GM15510 (cell line): ENCODE data around the gene C19orf44.

Experiments used
- POLR2A ChIP-seq: IDR thresholded peaks from 3 replicates; pipeline ENCODE4 v1.6.1; 2011; ENCODE audit warnings: borderline replicate concordance; ENCODE audit not compliant: insufficient read length; ENCODE audit errors: extremely low read depth

The C19orf44 gene

GRCh38 chr19:16495982-16496612, at the start of gene C19orf44, which contains the start of gene CALR3:
Gene C19orf44, plus strand, starts transcription at chr19:16496394. Its CDS starts 4,399 bp downstream, at chr19:16500793.
Gene CALR3, minus strand, starts transcription at chr19:16496167. Its CDS starts 38 bp downstream, at chr19:16496129.
- peak; percentile 73 for TF ChIP-seq POLR2A

DNA sequence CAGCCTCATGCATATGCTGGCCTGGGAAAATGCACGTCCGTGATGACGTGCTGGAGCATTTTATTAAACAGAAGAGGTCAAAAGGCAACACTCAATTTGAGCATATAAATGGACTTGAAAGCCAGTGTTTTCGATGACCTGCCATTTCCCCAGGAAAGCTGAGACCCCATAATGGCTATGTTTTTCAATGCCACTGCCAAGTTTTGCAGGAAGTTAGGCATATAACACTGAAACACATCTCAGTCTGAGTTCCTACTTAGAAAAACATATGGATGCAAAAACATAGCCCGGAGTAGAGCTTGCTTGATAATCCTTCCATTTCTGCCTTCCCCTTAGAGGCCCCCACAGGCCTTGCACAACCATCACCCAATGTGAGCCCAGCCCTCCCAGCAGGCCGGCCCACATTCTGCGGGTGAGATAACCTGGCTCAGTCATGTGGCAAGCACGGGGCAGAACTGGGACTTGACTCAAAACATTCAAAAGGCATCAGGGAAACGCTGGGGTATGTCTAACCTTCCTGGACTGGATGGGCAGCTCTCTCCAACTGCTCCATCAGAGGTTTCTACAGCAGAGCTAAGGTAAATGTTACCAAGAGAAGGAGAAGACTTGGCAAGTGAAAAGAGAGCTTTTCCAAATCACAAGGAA, 49.3 kb upstream of the C19orf44 start:
- TF ChIP-seq POLR2A: no peak

DNA sequence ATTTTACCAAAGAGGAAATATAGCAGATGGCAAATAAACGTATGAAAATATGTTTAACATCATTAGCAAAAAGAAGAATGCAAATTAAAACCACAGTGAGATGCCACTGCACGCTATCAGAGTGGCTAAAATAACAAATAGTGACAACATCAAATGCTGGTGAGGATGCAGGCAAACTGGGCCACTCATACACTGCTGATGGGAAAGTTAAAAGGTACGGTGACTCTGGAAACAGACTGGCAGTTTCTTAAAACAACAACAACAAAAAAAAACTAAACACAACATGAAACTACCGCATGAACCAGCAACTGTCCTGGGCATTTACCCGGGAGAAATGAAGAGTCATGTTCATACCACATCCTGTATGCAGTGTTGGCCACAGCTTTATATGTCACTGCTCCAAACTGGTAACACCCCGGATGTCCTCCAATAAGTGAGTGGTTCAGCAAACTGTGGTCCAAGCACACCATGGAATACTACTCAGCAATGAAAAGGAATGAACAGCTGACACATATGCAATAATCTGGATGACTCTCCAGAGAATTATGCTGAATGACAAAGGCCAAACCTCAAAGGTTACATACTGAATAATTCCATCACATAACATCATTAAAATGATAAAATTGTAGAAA, 46.7 kb upstream of the C19orf44 start:
- no peak for TF ChIP-seq POLR2A

DNA sequence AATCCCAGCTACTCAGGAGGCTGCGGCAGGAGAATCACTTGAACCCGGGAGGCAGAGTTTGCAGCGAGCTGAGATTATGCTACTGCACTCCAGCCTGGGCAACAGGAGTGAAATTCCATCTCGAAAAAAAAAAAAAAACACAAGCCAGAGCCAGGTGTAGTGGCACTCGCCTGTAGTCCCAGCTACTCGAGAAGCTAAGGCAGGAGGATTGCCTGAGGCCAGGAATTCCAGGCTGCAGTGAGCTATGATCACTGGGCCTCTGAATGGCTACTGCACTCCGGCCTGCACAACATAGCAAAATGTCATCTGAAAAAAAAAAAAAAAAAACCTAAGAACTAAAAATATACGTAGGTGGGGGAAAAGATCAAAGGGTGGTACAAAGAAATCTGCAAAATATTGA, 43.9 kb upstream of the C19orf44 start:
- TF ChIP-seq POLR2A: no peak

DNA sequence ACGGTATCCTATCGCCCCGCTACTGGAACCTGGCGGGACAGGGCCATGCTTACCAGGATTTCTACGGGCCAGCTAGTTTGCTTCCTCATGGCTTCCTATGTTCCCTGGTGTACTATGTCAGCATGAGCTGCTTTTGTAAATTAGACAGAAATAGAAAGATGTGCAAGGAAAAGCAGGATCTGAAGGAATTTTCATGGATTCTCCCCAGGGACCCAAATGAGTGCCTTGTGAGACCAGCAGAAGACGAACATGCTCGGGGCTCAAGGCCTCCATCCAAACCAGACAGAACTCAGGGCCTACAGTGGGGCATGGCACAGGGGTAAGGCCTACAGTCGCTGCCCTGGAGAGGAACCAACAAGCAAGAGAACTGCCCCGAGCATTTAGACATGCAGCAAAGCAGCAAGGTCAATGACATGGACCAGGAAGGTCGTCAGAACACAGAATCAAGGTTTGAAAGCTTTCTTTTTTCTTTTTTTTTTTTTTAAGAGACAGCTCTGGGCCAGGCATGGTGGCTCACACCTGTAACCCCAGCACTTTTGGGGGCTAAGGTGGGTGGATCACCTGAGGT, 41.8 kb upstream of the C19orf44 start:
- no peak for TF ChIP-seq POLR2A

DNA sequence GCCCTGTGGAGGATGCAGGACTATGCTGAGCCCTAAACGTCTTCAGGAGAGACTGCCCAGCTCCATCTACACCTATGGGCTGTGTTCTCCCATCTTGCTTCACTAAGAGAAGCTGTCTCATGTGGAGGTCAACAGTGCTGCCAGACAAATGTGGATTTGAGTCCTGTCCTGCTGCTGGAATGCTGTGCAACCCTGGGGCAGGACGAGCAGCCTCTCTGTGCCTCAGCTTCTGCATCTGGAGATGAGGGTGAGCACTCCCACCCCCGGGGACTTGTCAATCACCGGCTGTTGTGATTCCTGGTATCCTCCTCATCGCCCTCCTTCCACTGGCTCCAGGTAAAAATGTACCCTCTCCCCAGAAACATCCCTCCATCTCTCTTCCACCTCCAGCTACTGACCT, 40.7 kb upstream of the C19orf44 start:
- TF ChIP-seq POLR2A: no peak

DNA sequence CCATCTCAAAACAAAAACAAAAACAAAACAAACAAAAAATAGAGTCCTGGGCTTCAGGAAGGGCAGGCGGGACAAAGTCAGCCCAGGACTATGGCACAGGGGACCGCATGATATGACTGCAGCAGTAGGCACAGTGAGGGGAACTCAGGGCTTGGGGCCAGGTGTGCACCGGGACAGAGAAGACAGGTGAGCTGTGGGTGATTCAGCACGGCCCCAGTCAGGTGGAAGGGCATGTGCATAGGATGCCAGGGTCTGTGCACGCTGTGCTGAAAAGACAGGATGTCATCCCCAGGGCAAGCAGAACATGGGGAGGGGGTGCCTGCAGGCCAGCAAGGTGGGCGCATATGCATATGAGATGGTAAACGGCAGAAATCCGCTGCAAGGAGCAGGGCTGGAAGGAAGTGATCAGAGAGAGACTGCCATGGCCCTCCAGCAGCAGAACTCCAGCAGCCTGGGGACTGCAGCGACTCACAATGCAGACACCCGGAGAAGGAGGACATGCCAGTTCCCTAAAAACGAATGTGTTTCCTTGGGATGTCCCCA, 39.5 kb upstream of the C19orf44 start:
- no peak for TF ChIP-seq POLR2A

- no peak for TF ChIP-seq POLR2A
Measured at GRCh38 chr19:16457195-16457953, 38.8 kb upstream of the C19orf44 start.

- no peak for TF ChIP-seq POLR2A
Measured at GRCh38 chr19:16457954-16458331, 38.3 kb upstream of the C19orf44 start.

DNA sequence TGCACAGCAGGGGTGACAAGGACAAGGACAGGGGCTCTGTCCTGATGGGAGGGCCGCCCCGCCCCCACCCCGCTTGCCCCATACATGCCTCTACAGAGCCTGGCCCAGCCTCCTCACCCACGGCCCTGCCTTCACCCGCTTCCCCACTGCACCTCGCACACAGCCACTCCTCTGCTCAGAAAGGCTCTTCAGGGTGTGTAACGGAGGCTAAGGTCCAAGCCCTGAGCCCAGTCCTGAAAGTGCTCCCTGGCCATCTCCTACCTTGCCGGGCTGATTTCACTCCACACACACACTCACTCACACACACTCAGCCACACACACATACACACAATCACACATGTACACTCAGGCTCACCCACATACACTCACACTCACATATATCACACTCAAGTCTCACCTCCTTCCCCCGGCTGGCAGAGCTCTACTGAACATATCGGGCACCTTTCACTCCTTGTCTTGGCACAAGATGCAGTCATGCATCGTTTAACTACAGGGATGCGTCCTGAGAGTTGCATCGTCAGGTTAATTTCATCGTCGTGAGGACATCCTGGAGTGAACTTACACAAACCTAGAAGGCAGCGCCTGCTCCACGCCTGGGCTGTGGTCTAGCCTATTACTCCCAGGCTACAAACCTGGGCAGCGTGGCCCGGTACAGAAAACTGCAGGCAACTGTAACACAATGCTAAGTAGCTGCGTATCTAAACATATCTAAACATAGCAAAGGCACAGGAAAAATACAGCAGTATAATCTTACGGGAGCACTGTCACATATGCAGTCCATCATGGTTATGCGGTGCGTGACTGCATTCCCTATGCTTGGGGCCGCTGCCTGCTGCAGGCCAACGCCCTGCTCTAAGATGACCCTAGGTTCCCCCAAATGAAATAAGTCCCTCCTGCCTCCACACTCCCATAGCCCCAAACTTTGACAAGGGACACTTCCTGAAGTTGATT, 37.5 kb upstream of the C19orf44 start:
- TF ChIP-seq POLR2A: no peak

- TF ChIP-seq POLR2A: no peak
Measured at GRCh38 chr19:16459680-16460079, 36.5 kb upstream of the C19orf44 start.

- TF ChIP-seq POLR2A: no peak
Measured at GRCh38 chr19:16460454-16460853, 35.7 kb upstream of the C19orf44 start.

DNA sequence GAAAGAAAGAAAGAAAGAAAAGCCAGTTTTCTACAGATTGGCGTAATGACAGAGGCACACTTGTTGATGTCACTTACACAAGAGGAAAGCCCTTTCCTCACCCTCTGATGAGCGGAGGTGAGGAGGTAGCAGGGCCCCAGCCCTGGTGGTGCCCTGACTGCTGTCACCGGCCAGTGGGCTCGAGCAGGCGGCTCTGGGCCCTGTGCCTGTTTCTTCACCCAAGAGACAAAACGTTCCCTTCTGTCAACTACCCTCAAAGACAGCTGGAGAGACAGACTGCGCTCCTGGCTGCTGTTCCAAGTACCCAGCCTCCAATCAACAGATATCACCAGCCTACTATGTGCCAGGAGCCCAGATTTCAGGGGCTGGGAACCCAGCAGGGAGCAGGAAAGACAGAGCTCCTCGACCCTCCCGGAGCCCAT, 34.6 kb upstream of the C19orf44 start:
- no peak for TF ChIP-seq POLR2A

- no peak for TF ChIP-seq POLR2A
Measured at GRCh38 chr19:16462757-16463250, 33.4 kb upstream of the C19orf44 start.

DNA sequence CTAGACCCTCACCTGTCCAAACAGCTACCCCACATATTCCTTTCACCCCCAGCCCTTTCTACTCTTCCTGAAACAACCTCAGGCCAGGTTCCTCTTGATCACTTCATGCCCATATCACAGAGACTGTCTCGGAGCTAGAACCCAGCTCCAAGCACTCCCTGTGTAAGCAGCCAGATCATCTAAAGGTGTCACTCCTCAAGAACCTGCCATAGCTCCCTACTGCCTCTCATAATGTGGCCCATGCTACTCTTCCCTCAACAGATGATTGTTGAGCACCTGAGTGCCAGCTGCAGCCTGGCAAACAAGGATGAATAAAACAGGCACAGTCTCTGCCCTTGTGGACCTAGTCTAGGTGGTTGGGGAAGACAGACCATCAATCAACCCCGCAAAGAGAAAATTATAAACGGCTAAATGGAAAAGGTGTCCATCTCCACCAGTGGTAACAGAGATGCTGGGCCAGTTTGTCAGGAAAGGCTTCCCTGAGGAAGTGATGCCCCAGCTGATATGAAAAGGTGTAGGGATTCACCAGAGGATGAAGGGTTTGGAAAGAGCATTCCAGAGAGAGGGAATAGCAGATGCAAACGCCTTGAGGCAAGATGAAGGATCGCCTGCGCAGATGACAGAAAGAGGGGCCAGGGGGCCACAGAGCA, 32.7 kb upstream of the C19orf44 start:
- TF ChIP-seq POLR2A: no peak
